PC-3 (cell line): ENCODE results near the gene TBX10. TPM values are rescaled to one million over a fixed set of nuclear protein-coding genes. Genes with fewer than 3 reads are reported as not detected.

Experiments
- ATAC-seq: fragments of 200-7000 bp; cut with Tn5 transposase; 2 replicates; pipeline ENCODE4 v1.9.1; 2020; ENCODE audit warnings: mild to moderate bottlenecking, moderate library complexity
- BruUV-seq: library from RNA; stranded (reverse); fragments of 400-500 nt; replicated peaks from 2 replicates; lab custom pipeline; 2021; lab: Mats Ljungman, UMichigan
- CTCF ChIA-PET: fragments of 300-600 bp; sonication (Branson Sonifier 250); formaldehyde crosslinking; loops from one replicate; lab custom pipeline; 2022; ENCODE audit warnings: antibody characterized with exemption; lab: Charles Lee
- POLR2A ChIA-PET: fragments of 300-600 bp; sonication (Branson Sonifier 250); formaldehyde crosslinking; loops from one replicate; lab custom pipeline; 2022; ENCODE audit warnings: antibody characterized with exemption; ENCODE audit not compliant: unreplicated experiment; lab: Charles Lee
- DNase-seq: peaks from one replicate; pipeline ENCODE4 v3.0.0-alpha.2; 2015
- H2AFZ ChIP-seq: fragments of 300-600 bp; sonication (generic); 2 replicates; pipeline ENCODE4 v1.6.0; 2016; ENCODE audit warnings: antibody characterized with exemption, low read length
- H3F3A ChIP-seq: fragments of 300-600 bp; sonication (generic); one replicate; pipeline ENCODE4 v1.6.0; 2017; ENCODE audit warnings: antibody characterized with exemption, low read length, control low read depth, mild to moderate bottlenecking; ENCODE audit not compliant: unreplicated experiment
- H3K27ac ChIP-seq: fragments of 300-600 bp; sonication (generic); 2 replicates; pipeline ENCODE4 v1.5.1; 2016; ENCODE audit warnings: mild to moderate bottlenecking, low read length
- H3K27me3 ChIP-seq: fragments of 300-600 bp; sonication (generic); 2 replicates; pipeline ENCODE4 v1.6.1; 2016; ENCODE audit warnings: low read length, mixed read lengths
- H3K36me3 ChIP-seq: fragments of 300-600 bp; sonication (generic); 2 replicates; pipeline ENCODE4 v1.6.1; 2016; ENCODE audit warnings: low read depth, mixed run types, low read length, mixed read lengths
- H3K4me1 ChIP-seq: fragments of 300-600 bp; sonication (generic); 2 replicates; pipeline ENCODE4 v1.5.1; 2016; ENCODE audit warnings: low read length; ENCODE audit not compliant: insufficient read depth
- H3K4me2 ChIP-seq: fragments of 300-600 bp; sonication (generic); 2 replicates; pipeline ENCODE4 v1.6.0; 2016; ENCODE audit warnings: low read length
- H3K4me3 ChIP-seq: fragments of 300-600 bp; sonication (generic); 2 replicates; pipeline ENCODE4 v1.5.1; 2016; ENCODE audit warnings: mild to moderate bottlenecking, low read length, mixed read lengths
- H3K79me2 ChIP-seq: fragments of 300-600 bp; sonication (generic); 2 replicates; pipeline ENCODE4 v1.6.1; 2017; ENCODE audit warnings: low read length, mixed read lengths
- H3K9ac ChIP-seq: fragments of 300-600 bp; sonication (generic); 2 replicates; pipeline ENCODE4 v1.6.0; 2016; ENCODE audit warnings: mild to moderate bottlenecking, low read length
- H3K9me2 ChIP-seq: fragments of 300-600 bp; sonication (generic); replicated peaks from 2 replicates; pipeline ENCODE4 v1.6.1; 2016; ENCODE audit warnings: mixed run types, low read length, mixed read lengths
- H3K9me3 ChIP-seq: fragments of 300-600 bp; sonication (generic); 2 replicates; pipeline ENCODE4 v1.6.1; 2016; ENCODE audit warnings: low read length, mixed read lengths
- H4K20me1 ChIP-seq: fragments of 300-600 bp; sonication (generic); 2 replicates; pipeline ENCODE4 v1.6.1; 2016; ENCODE audit warnings: low read length, mixed read lengths
- CTCF ChIP-seq: fragments of 300-600 bp; sonication (generic); conservative IDR thresholded peaks from 2 replicates; pipeline ENCODE4 v1.5.1; 2017; ENCODE audit warnings: antibody characterized with exemption, low read depth, mild to moderate bottlenecking, low read length
- EZH2 ChIP-seq: fragments of 300-600 bp; sonication (generic); IDR thresholded peaks from one replicate; pipeline ENCODE4 v1.6.1; 2017; ENCODE audit warnings: antibody characterized with exemption, mild to moderate bottlenecking, low read length; ENCODE audit not compliant: unreplicated experiment
- EZH2phosphoT487 ChIP-seq: fragments of 300-600 bp; sonication (generic); IDR thresholded peaks from 2 replicates; pipeline ENCODE4 v1.6.1; 2018; ENCODE audit warnings: mild to moderate bottlenecking, antibody characterized with exemption, low read length, borderline replicate concordance
- intact Hi-C: fragments of 100-400 bp; cut with micrococcal nuclease; formaldehyde crosslinking; loops from 2 replicates; pipeline ENCODE4 v1.9.0; 2023
- total RNA-seq: library from RNA; depleted of rRNA; stranded (reverse); fragments of >200 nt; gene quantifications from 2 replicates; pipeline ENCODE4 v1.2.3, GENCODE V29; 2014

Gene TBX10
- total RNA-seq, 1 experiment from 2014 or later: not detected

DNA sequence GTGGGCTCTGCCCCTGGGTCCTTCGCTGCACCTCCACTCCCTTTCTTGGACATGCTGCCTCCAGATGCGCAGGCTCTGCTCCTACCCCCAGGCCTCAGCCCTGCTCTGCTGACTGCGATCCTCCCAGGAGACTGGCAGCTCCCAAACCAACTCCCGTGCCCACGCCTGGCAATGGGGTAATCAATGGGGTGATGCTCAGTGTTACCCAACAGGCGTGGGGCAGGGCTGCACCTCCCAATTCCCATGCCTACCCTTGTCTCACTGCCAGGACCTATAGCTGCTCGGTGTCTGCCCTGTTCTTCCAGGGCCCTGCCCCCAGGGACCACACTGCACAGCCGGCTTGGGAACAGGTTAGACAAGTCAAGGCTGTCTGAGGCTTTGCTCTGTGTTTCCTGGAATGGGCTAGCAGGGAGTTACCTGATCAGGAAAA, 34.9 kb upstream of the TBX10 start, which contains the start of gene ALDH3B2:
TSS of gene ALDH3B2 (minus strand) at position 182 of the 430 bp plus-strand sequence. CDS start 7,688 bp downstream, outside the sequence.
- H3K27me3 ChIP-seq: no peaks in the 10 kb centered on the region
- peak; percentile 97 for ATAC-seq
- intact Hi-C loops: no loop called here
- ChIA-PET POLR2A (no interaction called here), CTCF (no interaction called here)
- H3K9ac ChIP-seq: no peak within 1 kb of the TSS
- no peaks in the 10 kb centered on the region for H3K9me2 ChIP-seq
- no TSS peak for BruUV-seq
- H3K36me3 ChIP-seq: no peaks in the 10 kb centered on the region
- H2AFZ ChIP-seq: peak within 1 kb of the TSS; percentile 37
- no peaks in the 10 kb centered on the region for H4K20me1 ChIP-seq
- DNase-seq: peak; percentile 91
- H3K9me3 ChIP-seq: no peaks in the 10 kb centered on the region
- no peak for TF ChIP-seq CTCF
- TF ChIP-seq EZH2phosphoT487: no peak
- TF ChIP-seq EZH2: no peak
- no peak within 1 kb of the TSS; the same call in 1 of the 2 replicates for H3K4me3 ChIP-seq
- no peaks in the 10 kb centered on the region for H3K79me2 ChIP-seq
- no peaks in the 10 kb centered on the region for H3F3A ChIP-seq
- peak within 1 kb of the TSS; percentile 31 for H3K27ac ChIP-seq
- H3K4me2 ChIP-seq: peak within 1 kb of the TSS; percentile 62
- peaks cover 20% of the 10 kb centered on the region for H3K4me1 ChIP-seq

- intact Hi-C loops: no loop called here
- TF ChIP-seq CTCF (no peak), EZH2phosphoT487 (no peak), EZH2 (no peak)
- Histone ChIP-seq H3F3A (no peaks in the 10 kb centered on the region), H3K79me2 (no peaks in the 10 kb centered on the region), H3K36me3 (no peaks in the 10 kb centered on the region), H3K9ac (no peak overlapping the region), H3K27ac (no peak overlapping the region), H3K4me3 (no peak overlapping the region; the same call in 1 of the 2 replicates), H4K20me1 (no peaks in the 10 kb centered on the region), H3K9me3 (no peaks in the 10 kb centered on the region), H3K9me2 (no peaks in the 10 kb centered on the region), H3K27me3 (no peaks in the 10 kb centered on the region), H2AFZ (no peak overlapping the region), H3K4me1 (peaks cover 20% of the 10 kb centered on the region), H3K4me2 (peak overlapping the region; percentile 62)
- CTCF ChIA-PET: no interaction called here
- ATAC-seq (no peak), DNase-seq (no peak)
- BruUV-seq: no TSS peak
- POLR2A ChIA-PET: no interaction called here
Observed at GRCh38 chr11:67673902-67674301, 34.3 kb upstream of the TBX10 start.

DNA sequence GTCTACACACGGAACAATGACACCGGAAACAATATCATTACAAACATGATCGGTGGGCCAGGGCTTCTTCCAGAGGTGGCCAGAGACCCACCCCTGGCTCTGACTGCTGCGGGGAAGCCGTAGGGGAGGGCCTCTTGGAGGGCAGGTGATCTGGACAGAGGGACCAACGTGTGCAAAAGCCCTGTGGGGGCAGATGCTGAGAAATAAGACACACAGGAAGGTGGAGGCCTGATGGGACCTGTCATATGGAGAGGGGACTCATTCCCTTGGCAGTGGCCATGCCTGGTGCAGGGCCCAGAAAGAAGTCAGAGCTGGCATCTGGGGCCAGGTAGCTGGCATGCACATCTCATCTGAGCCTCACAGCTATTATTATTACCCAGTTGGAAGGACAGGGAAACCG, 33.8 kb upstream of the TBX10 start:
- no peak for DNase-seq
- Histone ChIP-seq H2AFZ (no peak overlapping the region), H3K27me3 (no peaks in the 10 kb centered on the region), H3K9me3 (no peaks in the 10 kb centered on the region), H3K4me1 (peaks cover 20% of the 10 kb centered on the region), H3K27ac (no peak overlapping the region), H3K79me2 (no peaks in the 10 kb centered on the region), H3K4me2 (no peak overlapping the region), H3K4me3 (no peak overlapping the region), H3K36me3 (no peaks in the 10 kb centered on the region), H4K20me1 (no peaks in the 10 kb centered on the region), H3K9me2 (no peaks in the 10 kb centered on the region), H3F3A (no peaks in the 10 kb centered on the region), H3K9ac (no peak overlapping the region)
- intact Hi-C loops: no loop called here
- no peak for TF ChIP-seq EZH2
- TF ChIP-seq EZH2phosphoT487: no peak
- TF ChIP-seq CTCF: no peak
- BruUV-seq: no TSS peak
- ChIA-PET POLR2A (no interaction called here), CTCF (no interaction called here)
- no peak for ATAC-seq
